ENCODE data around the gene ANKRD13C. TPM values are rescaled to one million over a fixed set of nuclear protein-coding genes. Genes with fewer than 3 reads are reported as not detected.

ANKRD13C gene
- polyA plus RNA-seq (2012; rRNA removed): 5.2 and 5.5 TPM in 2 replicates
- polyA plus RNA-seq (2012; cell fraction: cytosol; rRNA removed): 5.8 and 7.5 TPM in 2 replicates
- polyA plus RNA-seq (2012; cell fraction: nucleus; rRNA removed): 5.3 and 5.9 TPM in 2 replicates

- DNase-seq: peak; percentile 94
- Histone ChIP-seq H3K4me2 (peak within 1 kb of the TSS; percentile 92), H3K27ac (ENCODE audit: low read depth in 2 of 2, low read length in 1 of 2) (peak within 1 kb of the TSS; percentile 94), H3K27me3 (ENCODE audit: insufficient read depth) (no peaks in the 10 kb centered on the region), H3F3A (replicated peaks; ENCODE audit: insufficient read depth) (no peaks in the 10 kb centered on the region), H3K9me3 (no peaks in the 10 kb centered on the region), H3K36me3 (replicated peaks in 1 of 2; ENCODE audit: control insufficient read depth in 1 of 2, insufficient read depth in 2 of 2, low read length in 1 of 2) (peaks cover 0 to 8% of the 10 kb centered on the region in 2 experiments), H3K9me2 (no peaks in the 10 kb centered on the region), H2AFZ (ENCODE audit: low read depth) (peak within 1 kb of the TSS; percentile 94; the same call in 1 of the 2 replicates), H3K9ac (peak within 1 kb of the TSS; percentile 97), H3K4me1 (ENCODE audit: control insufficient read depth in 1 of 2, insufficient read depth in 2 of 2, low read depth in 1 of 2, low read length in 1 of 2) (peaks cover 3 to 7% of the 10 kb centered on the region in 2 experiments; a peak in 3 of 4 replicates), H4K20me1 (ENCODE audit: insufficient read depth) (peaks cover 26% of the 10 kb centered on the region), H3K79me2 (ENCODE audit: insufficient read depth) (peaks cover 50% of the 10 kb centered on the region), H3K4me3 (ENCODE audit: low read depth in 2 of 2, low read length in 1 of 2) (peak within 1 kb of the TSS; percentile 80 to 91)
- POLR2A ChIA-PET: interaction anchor here (1.0 to 1.9 kb wide), 6 partner anchors 15 to 149 kb away, joined by 3 to 27 read pairs (median 3); partner anchors contain the start of genes CTH, LRRC40 and SRSF11
- CTCF ChIA-PET: interaction anchor here (0.6 to 1.5 kb wide), 4 partner anchors 25 to 979 kb away, joined by 3 to 5 read pairs (median 3); no protein-coding TSS in a partner anchor
- 0% methylated on average over 29 of the region's 65 CpGs for WGBS (ENCODE audit: low lambda C conversion rate)
- no peak; the same call in 1 of the 2 replicates for TF ChIP-seq MXI1 (IDR thresholded peaks at IDR 0.05; ENCODE audit: low read depth, low read length)
- no peak for TF ChIP-seq FOXJ3 (CRISPR knock-in tag; IDR thresholded peaks at IDR 0.05)
- TF ChIP-seq, protein P1, sequence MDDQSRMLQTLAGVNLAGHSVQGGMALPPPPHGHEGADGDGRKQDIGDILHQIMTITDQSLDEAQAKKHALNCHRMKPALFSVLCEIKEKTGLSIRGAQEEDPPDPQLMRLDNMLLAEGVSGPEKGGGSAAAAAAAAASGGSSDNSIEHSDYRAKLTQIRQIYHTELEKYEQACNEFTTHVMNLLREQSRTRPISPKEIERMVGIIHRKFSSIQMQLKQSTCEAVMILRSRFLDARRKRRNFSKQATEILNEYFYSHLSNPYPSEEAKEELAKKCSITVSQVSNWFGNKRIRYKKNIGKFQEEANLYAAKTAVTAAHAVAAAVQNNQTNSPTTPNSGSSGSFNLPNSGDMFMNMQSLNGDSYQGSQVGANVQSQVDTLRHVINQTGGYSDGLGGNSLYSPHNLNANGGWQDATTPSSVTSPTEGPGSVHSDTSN (IDR thresholded peaks at IDR 0.05): no peak
- TF ChIP-seq, protein P2, sequence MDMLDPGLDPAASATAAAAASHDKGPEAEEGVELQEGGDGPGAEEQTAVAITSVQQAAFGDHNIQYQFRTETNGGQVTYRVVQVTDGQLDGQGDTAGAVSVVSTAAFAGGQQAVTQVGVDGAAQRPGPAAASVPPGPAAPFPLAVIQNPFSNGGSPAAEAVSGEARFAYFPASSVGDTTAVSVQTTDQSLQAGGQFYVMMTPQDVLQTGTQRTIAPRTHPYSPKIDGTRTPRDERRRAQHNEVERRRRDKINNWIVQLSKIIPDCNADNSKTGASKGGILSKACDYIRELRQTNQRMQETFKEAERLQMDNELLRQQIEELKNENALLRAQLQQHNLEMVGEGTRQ (IDR thresholded peaks at IDR 0.05; ENCODE audit: borderline replicate concordance, low read depth, low read length): no peak
- TF ChIP-seq POLR2AphosphoS5 (IDR thresholded peaks at IDR 0.05; ENCODE audit: low read depth, low read length): peak; percentile 97
- no peak for TF ChIP-seq FOXM1 (IDR thresholded peaks at IDR 0.05; ENCODE audit: low read depth)
- TF ChIP-seq EZH2phosphoT487 (IDR thresholded peaks at IDR 0.05; ENCODE audit: borderline replicate concordance, low read depth): no peak
- TF ChIP-seq YY1 (IDR thresholded peaks at IDR 0.05; ENCODE audit: low read depth): peak; percentile 94
- TF ChIP-seq EP300 (IDR thresholded peaks at IDR 0.05; ENCODE audit: borderline replicate concordance in 1 of 2, low read depth in 1 of 2, low read length in 1 of 2): no peak
- no peak for TF ChIP-seq TEAD4 (IDR thresholded peaks at IDR 0.05; ENCODE audit: borderline replicate concordance, insufficient read depth)
- TF ChIP-seq SIN3A (IDR thresholded peaks at IDR 0.05; ENCODE audit: borderline replicate concordance, low read depth, low read length): peak; percentile 86; the same call in 1 of the 2 replicates
- TF ChIP-seq GATA2 (CRISPR knock-in tag; IDR thresholded peaks at IDR 0.05): no peak; the same call in 1 of the 2 replicates
- peak; percentile 59; the same call in 1 of the 2 replicates for TF ChIP-seq RCOR1 (IDR thresholded peaks at IDR 0.05; ENCODE audit: low read length)
- no peak for TF ChIP-seq JUND (IDR thresholded peaks at IDR 0.05)
- TF ChIP-seq, protein P3, sequence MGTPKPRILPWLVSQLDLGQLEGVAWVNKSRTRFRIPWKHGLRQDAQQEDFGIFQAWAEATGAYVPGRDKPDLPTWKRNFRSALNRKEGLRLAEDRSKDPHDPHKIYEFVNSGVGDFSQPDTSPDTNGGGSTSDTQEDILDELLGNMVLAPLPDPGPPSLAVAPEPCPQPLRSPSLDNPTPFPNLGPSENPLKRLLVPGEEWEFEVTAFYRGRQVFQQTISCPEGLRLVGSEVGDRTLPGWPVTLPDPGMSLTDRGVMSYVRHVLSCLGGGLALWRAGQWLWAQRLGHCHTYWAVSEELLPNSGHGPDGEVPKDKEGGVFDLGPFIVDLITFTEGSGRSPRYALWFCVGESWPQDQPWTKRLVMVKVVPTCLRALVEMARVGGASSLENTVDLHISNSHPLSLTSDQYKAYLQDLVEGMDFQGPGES (IDR thresholded peaks at IDR 0.05; ENCODE audit: low read depth, low read length): no peak
- TF ChIP-seq RXRA (IDR thresholded peaks at IDR 0.05; ENCODE audit: borderline replicate concordance, low read depth): no peak
- peak; percentile 67 for TF ChIP-seq GABPA (IDR thresholded peaks at IDR 0.05; ENCODE audit: low read depth)
- TF ChIP-seq NRF1 (IDR thresholded peaks at IDR 0.05; ENCODE audit: low read depth, low read length): no peak
- TF ChIP-seq, protein P4, sequence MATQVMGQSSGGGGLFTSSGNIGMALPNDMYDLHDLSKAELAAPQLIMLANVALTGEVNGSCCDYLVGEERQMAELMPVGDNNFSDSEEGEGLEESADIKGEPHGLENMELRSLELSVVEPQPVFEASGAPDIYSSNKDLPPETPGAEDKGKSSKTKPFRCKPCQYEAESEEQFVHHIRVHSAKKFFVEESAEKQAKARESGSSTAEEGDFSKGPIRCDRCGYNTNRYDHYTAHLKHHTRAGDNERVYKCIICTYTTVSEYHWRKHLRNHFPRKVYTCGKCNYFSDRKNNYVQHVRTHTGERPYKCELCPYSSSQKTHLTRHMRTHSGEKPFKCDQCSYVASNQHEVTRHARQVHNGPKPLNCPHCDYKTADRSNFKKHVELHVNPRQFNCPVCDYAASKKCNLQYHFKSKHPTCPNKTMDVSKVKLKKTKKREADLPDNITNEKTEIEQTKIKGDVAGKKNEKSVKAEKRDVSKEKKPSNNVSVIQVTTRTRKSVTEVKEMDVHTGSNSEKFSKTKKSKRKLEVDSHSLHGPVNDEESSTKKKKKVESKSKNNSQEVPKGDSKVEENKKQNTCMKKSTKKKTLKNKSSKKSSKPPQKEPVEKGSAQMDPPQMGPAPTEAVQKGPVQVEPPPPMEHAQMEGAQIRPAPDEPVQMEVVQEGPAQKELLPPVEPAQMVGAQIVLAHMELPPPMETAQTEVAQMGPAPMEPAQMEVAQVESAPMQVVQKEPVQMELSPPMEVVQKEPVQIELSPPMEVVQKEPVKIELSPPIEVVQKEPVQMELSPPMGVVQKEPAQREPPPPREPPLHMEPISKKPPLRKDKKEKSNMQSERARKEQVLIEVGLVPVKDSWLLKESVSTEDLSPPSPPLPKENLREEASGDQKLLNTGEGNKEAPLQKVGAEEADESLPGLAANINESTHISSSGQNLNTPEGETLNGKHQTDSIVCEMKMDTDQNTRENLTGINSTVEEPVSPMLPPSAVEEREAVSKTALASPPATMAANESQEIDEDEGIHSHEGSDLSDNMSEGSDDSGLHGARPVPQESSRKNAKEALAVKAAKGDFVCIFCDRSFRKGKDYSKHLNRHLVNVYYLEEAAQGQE (IDR thresholded peaks at IDR 0.05; ENCODE audit: low read depth, low read length): peak; percentile 34; the same call in 1 of the 2 replicates
- no peak for TF ChIP-seq SMC3 (IDR thresholded peaks at IDR 0.05; ENCODE audit: low read depth, low read length)
- TF ChIP-seq CHD2 (IDR thresholded peaks at IDR 0.05; ENCODE audit: low read length, partially characterized antibody): peak; percentile 99
- TF ChIP-seq, protein P5, sequence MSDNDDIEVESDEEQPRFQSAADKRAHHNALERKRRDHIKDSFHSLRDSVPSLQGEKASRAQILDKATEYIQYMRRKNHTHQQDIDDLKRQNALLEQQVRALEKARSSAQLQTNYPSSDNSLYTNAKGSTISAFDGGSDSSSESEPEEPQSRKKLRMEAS (IDR thresholded peaks at IDR 0.05; ENCODE audit: low read depth): peak; percentile 88
- TF ChIP-seq TAF1 (IDR thresholded peaks at IDR 0.05; ENCODE audit: borderline replicate concordance, low read depth, low read length): peak; percentile 93
- TF ChIP-seq TCF12 (IDR thresholded peaks at IDR 0.05): no peak
These were observed at the start of gene ANKRD13C for GRCh38 chr1:70354332-70355110. TSS of gene ANKRD13C (minus strand) at chr1:70354722. CDS start at chr1:70354408, 314 bp downstream.
